ENCODE data around the gene MAN1A1.
A peak's percentile ranks its signal among the peaks of the same experiment; 100 is the strongest.

Gene MAN1A1

DNA sequence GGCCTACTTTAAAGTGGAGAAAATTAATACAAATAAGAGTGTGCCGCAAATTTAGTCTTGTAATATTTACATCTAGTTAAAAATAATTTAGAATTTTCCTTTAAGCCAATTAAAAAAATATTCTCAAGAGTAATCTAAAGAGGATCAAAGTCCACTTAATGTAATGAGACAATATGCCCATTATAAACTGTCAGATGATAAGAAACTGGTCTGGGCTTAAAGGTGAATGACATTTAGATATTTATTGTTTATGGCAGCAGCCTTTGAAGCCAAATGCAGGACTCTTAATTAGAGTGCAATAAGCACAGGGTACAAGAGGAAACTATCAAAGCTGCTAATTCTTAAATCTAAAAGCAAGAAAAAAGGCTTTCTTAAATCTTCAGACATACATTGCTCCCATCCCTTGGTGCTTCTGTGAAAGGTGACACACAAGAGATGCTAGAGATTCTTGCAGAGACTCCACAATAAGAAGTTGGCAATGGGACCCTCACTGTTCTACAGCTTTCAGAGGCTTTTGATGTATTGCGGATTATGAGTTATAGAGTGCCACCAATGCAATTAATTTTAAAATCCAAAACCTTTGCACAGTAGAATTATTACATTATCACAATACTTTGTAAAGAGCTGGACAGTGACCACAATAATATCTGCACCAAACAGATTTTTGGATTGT lies 116.1 kb downstream of the MAN1A1 start:
- no peak for DNase-seq

DNA sequence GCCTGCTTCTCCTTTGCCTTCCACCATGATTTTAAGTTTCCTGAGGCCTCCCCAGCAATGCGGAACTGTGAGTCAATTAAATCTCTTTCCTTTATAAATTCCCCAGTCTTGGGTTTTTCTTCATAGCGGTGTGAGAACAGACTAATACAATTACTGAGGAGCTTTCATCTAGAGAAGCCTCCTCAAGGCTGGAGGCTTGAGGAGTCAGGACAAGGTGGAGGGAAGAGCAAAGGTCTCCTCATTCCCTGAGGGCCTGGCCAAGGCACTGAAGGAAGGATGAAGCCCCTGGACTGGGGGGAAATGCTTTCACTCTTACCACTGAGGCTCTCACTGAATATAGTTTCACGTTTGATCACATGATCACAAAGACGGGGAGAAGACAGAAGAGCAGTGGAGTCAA lies 118.2 kb downstream of the MAN1A1 start:
- no peak for DNase-seq

DNA sequence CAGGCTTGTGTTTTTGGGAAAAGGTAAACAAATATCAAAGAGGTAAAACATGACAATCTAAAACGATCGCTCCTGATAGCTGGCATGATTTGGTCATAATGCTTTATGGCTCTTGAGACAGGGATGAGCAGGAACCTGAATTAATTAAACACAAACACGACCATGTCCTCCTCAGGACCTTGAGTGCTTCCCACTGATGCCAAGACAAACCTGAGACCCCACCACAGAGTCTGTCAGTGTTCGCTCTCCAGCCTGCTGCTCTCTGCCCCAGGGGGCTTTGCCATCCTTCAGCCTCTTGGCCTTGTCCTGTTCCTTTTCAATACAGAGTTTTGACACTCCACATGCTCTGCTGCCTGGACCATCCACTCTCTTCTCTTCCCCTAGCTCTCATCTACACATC lies 119.4 kb downstream of the MAN1A1 start:
- DNase-seq: no peak

DNA sequence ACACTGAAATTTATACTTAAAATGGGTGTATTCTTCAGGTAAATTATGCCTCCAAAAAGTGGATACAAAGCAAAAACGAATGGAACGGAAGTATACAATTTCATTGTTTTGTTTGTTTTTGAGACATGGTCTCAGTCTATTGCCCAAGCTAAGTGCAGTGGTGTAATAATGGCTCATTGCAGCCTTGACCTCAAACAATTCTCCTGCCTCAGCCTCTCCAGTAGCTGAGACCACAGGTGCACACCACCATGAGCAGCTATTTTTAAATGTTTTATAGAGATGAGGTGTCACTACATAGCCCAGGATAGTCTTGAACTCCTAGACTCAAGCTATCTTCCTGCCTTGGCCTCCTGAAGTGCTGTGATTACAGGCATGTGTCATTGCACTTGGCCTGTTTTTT lies 122.2 kb downstream of the MAN1A1 start:
- DNase-seq: no peak

DNA sequence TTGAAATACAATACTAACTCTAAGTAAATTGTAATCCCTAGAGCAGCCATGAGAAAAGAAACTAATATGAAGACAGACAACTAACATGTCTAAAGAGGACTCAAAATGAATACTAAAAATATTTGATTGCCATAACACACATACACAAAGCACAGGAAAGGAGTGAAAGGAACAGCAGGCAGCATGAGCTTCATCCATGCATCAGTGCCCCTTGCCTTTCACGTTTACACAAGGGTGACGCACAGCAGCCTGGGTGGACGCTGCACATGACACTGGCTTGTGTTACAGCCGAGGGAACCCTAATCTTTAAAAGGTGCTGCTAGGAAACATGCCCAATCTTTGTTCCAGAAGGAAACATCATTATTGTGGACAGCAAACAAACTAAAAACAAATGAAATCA lies 123.5 kb downstream of the MAN1A1 start:
- DNase-seq: no peak

DNA sequence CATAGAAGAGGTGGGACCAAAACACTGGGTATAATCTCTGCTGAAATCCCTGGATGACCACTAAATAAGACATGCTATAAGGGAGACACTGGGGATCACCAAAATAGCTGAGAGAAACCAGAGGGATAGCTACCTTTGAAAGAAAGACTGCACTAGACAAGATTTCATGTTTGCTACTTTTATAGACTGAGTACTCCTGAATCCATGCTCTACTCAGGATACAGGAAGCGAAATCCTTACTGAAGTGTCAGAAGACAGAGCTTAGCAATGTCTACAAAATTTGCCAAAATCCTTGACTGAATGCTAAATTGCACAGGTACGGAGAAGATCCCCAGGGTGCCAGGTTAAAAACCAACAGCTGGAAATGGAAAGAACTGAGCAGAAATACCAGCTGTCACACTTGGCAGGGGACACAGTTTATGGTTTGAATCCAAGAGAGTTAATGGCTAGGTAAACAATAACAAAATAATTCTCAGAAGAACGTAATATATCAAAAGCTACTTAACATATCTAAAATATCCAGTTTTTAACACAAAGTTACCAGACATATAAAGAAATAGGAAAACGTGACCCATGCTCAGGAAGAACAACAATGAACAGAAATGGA lies 125.4 kb downstream of the MAN1A1 start:
- DNase-seq: no peak

DNA sequence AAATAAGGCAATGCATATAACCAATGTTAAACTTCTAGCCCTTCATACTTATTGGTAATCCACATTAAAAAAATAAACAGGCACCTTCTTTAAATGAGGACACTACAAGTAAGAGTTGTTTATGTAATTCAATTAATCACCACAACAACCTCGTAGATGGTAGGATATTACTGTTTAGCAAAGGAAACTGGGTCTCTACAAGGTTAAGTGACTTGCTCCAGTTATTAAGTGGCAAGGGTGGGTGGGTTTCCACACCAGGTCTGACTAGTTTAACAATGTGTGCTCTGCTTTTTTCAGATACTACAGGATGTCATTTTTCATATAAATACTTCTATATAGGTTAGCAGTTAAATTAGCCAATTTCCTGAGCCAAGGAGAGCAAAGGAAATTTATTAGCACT lies 129.1 kb downstream of the MAN1A1 start:
- no peak for DNase-seq

DNA sequence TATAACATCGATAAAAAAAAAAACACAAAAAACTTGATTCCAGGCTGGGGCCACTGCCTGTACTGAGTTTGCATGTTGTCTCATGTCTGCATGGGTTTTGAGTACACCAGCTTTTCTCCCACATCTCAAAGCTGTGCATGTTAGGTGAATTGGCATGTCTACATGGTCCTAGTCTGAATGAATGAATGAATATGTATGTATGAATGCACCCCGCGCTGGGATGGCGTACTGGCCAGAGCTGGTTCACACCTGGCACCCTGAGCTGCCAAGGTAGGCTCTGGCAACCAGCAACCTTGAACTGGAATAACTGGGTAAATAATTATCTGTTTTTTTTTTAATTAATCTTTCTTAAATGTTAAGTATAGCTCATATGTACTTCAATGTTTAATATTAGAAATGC lies 131.0 kb downstream of the MAN1A1 start:
- no peak for DNase-seq

DNA sequence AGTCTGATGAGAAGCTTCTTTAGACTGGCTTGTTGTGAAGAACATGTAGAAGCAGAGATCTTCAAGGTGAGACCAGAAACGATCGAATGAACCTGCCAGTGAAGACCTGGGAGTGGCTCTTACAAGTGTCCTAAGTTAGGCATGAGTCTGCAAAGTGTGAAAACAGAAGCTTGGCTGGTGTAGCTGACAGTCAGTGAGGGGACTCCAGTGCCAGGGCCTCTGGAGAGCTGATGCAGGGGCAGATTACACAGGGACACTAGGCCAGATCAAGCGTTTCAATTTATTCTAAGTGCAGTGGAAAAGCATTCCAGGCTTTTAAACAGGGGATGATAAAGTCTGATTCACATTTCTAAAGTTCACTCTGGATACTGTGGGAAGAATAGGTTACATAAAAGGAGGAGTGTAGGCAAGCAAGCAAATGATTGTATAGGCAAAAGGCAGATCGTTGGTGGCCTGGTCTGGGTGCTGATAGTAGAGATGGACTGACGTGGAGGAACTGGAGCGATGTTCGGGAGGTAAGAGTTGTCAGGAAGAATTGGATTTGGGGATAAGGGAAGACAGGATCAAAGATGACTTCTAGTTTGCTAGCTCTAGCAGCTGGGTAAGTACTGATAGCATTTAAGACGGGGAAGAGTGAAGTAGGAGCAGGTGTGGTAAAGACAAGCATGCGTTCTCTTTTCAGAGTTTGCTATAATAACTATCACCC lies 133.5 kb downstream of the MAN1A1 start:
- DNase-seq: no peak

DNA sequence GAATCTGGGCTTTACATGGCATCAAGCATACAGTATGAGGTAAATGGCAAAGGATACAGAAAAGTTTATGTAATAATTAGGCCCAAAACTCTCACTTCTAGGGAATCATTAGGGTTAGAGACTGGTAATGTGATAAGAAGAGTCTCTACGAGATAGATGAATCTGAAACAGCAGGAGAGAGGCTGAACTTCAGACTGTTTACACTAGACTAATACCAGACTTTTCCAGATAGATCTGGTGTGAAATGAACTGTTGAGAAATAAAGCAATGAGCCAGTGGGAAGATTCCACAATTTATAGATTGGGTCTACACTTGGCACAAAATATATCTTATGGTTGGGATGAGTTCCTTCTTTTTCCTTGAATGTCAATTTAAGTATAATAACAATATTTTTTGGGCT lies 134.3 kb downstream of the MAN1A1 start:
- DNase-seq: no peak

DNA sequence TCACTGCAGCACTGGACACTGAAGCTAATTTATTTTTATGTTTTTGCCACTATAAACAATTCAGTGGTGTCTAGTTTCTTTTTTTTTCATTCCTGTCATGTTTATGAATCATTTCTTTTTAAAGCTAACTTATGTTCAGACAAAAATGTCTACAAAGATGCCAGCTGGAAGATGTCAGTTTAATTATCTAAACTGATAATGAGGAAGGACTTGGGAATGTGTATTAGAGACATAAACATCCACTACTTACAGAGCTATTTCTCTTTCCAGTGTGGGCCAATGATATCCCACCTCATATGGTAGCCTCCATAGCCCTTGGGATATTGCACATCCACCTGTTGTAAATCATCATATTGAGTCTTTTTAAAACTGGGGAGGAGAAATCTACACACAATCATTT lies 139.0 kb downstream of the MAN1A1 start:
- no peak for DNase-seq

DNA sequence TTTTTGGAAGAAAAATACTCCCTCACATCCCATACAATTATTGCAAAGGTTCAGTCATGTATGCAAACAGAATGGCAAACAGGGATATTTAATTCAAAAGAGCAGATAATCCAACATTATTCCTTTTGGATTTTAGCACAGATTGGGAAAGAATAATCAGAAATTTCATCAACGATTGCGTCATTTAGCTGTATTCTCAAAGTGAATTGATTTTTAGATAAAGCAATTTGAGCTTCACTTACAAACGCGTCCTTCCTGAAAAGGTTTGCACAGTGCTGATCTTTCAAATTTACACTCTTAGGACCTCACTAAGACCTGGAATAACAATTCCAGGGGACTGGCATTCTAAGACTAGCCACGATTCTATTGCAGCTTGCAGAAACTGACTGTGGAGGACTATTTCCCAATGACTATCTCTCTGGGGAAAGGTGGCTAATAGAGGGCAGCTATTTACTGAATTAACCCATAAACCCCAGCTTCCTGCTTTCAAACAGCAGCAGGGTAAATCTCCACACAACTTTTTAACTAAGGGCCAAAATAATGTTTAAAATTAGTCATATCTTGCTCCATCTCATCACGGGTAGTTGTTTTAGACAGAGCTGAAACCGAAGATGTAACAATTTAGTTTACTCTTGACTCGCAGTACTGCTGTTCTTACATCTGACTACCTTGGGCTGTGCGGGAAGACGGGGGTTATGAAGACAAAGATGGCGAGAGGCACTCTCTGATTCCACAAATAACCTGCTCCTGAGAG lies 139.9 kb downstream of the MAN1A1 start:
- no peak for DNase-seq

DNA sequence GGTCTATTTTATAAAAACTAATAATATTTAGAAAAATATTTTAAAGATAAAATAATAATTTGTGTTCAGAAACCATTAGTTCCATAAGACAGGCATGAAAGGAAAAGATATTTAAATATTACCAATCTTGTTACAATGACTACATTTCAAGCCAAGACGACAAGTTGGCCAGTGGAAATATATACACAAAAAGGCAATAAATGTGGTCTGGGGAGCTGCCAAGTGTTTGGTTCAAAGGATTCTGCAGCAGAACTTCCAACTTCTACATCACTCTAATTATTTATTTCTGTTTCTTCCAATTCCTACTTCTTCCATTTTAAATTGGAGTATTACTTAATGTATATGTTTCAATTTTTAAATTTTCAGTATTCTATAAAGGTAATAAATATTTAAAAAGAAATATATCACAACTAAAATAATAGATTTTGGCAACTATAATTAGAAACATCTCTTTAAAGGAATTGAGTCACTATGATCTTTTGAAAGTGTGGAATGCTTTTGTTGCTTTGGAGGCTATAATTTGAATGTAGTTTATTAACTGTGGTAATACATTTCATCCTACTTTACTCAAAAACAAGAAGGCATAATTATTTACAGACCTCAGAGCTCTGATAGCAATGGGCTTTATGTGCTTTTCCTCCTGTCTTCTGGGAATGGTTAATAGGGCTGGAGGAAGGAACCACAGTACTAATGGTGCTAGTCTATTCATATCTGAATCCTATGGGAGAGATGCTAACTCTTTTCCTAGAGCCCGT lies 141.4 kb downstream of the MAN1A1 start:
- DNase-seq: no peak

DNA sequence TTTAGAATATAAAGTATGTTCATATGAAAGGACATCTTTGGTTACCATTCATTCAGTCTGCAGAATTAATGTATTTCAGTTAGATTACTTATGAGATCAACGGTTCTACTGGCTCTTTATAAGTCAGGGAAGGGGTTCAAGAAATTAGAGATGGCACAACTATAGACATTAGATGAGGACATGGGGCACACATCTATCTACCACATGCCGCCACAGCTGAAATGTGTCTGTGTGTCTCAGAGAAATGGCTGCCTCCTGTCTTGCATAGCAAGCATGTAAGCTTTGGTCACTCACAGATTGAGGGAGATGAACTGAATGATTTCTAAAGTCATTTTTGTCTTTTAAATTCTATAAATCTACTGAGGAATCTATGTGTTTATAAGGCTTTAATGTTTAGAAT lies 142.2 kb downstream of the MAN1A1 start:
- DNase-seq: no peak

DNA sequence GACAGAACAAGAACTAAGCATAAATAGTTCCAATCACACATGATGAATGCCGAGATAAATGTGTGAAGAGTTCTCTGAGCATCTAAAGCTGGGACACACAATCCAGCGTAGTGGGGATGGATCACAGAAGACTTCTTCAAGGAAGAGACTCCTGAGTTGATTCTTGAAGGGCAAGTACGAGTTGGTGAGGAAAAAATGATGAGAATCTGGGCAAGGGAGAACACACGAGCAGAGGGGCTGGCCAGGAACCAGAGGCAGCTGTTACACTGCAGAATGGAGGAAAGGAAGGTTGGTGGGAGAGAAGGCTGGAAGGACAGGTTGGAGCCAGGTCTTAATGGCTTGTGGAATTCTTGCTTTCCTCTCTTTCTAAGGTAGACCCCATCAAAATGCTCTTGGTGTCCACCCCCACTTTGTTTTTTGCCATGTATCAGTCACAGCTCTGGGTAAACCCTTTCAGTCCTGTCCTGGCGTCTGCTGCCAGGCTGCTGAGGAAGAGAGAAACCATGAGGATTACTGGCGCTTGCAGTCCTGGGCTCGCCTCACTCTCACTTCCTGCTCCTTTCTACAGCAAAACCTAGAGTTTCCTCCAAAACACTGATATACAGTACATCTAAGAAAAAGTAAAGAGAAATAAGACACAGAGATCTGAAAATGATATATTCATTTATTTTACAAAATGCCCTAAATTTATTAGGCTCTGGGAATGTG lies 143.5 kb downstream of the MAN1A1 start:
- DNase-seq: peak; percentile 16 to 56 (median 38)

DNA sequence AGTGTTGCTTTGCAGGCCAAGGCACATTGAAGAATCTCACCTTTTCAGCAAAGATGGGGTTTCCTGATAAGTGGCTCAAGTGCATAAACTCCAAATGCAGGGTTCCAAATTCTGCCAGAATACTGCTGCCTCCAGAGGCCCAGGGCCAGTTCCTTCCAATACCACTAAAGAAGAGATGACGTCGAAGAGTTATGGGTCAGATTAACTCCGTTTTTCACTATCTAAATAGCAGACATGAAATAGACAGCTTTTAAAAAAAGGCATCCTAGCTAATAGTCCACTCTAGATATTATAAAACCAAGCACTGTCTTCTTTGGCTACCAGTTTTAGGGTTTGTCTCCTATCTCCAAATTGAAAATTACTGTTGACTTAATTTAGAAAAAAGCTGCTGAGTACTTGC lies 144.8 kb downstream of the MAN1A1 start:
- no peak for DNase-seq

DNA sequence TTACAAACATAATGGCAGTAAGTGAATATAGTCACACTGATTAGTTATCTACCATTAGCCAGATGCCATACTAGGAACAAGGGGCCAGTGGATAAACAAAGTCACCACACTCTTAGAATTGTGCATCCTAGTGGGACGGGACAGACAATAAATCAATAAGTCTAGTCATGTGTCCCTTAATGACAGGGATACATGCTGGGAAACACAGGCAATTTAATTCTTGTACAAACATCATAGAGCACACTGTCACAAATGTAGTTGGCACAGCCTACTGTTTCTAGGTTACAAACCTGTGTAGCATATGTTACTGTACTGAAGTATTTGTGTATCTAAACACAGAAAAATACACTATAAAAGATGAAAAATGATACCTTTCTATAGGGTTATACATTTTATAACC lies 148.1 kb downstream of the MAN1A1 start:
- no peak for DNase-seq

DNA sequence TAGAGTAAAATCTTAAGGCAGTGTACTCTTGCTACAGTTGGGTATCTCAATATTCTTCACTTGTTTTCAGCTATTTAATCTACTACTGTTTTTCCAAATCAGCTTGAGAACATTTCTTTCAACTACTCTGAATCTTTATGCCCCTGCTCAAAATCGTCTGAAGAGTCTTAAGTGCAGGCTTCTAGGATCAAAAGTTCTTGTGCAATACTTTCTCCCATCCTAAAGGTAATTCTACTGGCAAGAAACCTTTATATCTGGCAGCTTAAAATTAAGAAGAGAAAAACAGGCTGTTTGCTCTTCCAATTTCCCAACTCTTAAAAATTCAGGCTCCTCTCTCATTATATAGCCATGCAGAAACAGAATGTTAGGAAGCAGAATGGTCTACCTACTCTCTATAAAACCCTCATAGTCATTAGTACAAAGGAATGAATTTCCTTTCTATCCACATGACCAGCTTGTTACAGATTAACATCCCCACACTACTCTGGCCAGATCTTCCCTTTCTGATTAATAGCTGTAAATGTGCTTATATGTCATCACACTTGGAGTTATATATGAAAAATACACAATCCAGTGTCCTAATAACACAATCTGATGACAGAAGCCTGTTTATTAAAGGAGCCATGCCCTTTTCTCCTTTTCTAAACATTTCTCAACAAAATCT lies 148.9 kb downstream of the MAN1A1 start:
- DNase-seq: no peak

DNA sequence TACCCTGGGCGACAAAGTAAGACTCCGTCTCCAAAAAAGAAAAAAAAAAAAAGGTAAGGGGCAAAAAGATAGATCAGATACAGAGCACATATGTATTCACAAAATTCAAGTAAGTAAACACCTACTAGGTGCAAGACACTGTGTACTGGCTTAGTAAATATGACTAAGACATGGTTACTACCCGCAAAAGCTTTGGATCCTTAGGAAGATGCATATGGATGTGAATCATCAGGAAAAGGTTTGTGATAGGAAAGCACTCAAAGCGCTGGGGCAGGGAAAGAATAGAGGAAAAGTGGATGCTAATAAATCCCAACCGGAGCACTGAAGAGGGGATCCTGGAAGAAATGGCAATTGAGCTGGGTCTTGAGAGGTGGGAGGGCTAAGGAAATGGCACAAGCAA lies 152.3 kb downstream of the MAN1A1 start:
- no peak for DNase-seq

DNA sequence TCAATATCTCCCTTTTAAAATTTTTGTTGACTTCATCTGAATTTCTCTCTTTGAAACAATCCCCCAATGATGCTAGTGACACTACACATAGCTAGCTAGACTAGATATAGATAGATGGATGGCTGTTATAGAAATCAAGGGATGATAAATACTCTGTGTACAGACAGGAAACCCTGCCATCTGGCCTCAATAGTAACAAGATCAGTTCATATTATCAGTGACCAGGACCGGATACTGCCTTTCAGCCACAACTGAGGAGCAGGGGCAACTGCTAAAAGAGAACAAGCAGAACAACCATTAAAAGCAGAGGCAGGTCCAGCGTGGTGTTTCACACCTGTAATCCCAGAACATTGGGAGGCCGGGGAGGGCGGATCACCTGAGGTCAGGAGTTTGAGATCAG lies 152.8 kb downstream of the MAN1A1 start:
- DNase-seq: no peak

DNA sequence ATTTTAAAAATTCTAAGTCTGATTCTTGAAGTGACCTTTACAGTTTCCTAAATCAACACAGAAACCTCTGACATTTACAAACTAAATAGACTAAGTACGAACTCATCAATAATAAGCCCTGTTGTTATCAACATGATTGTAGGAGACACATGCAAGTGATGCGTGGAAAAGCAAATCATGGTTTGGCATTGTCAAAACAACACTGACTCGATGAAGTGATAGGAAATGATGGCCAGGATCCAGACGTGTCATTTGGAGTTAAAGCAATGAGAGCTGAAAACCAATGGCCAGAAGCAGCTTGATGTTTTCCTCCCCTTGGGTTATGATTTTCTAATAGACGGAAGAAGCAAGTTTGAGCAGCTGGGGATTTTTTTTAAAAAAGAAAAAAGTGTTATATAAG lies 153.7 kb downstream of the MAN1A1 start:
- DNase-seq: no peak

DNA sequence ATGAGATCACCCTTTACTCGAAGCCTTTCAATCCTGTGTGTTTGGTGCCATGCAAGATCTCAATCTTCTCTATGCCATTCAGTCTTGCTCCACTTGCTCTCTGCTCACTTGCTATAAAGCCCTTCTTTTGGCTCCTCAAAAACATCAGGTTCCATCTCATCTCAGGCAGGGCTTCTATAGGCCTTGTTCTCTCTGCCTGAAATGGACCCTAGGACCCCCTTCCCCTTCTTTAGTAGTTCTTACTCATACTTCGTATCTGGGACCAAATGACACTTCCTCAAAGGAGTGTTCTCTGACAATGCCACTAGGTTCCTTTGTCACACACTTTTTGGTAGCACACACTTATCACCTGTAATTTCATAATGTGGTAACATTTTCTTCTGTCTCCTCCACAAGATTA lies 154.4 kb downstream of the MAN1A1 start:
- DNase-seq: no peak
